GM18867 (cell line): Measurements from ENCODE around the gene ATP2B3.

Experiments used
- ATAC-seq: cut with Tn5 transposase; IDR thresholded peaks from one replicate; pipeline ENCODE4 v1.9.1; 2021; ENCODE audit warnings: mild to moderate bottlenecking, moderate library complexity; ENCODE audit not compliant: unreplicated experiment

ATP2B3 gene

GRCh38 chrX:153488231-153488914 is 29.1 kb upstream of the ATP2B3 start:
- no peak for ATAC-seq

GRCh38 chrX:153490217-153490930 is 27.1 kb upstream of the ATP2B3 start:
- no peak for ATAC-seq

GRCh38 chrX:153491351-153491914 is 26.0 kb upstream of the ATP2B3 start:
- no peak for ATAC-seq

GRCh38 chrX:153491918-153492317 is 25.5 kb upstream of the ATP2B3 start:
- no peak for ATAC-seq

GRCh38 chrX:153492543-153492942 is 24.9 kb upstream of the ATP2B3 start:
- ATAC-seq: no peak

GRCh38 chrX:153493085-153493484 is 24.4 kb upstream of the ATP2B3 start:
- ATAC-seq: no peak

- no peak for ATAC-seq
Measured at GRCh38 chrX:153494061-153494460, 23.4 kb upstream of the ATP2B3 start.

GRCh38 chrX:153494541-153495361 is 22.7 kb upstream of the ATP2B3 start, which contains the start of gene BGN:
BGN (plus strand) TSS chrX:153494980; CDS start chrX:153504632, 9,652 bp downstream.
- no peak for ATAC-seq

GRCh38 chrX:153495362-153495751 is 22.1 kb upstream of the ATP2B3 start:
- ATAC-seq: no peak

GRCh38 chrX:153495903-153496589 is 21.4 kb upstream of the ATP2B3 start:
- no peak for ATAC-seq

- ATAC-seq: no peak
Measured at GRCh38 chrX:153496590-153496959, 20.9 kb upstream of the ATP2B3 start.

GRCh38 chrX:153498453-153498852 is 19.0 kb upstream of the ATP2B3 start:
- ATAC-seq: no peak

GRCh38 chrX:153499341-153499740 is 18.1 kb upstream of the ATP2B3 start:
- ATAC-seq: no peak

- ATAC-seq: no peak
Measured at GRCh38 chrX:153499876-153500275, 17.6 kb upstream of the ATP2B3 start.

- ATAC-seq: no peak
Measured at GRCh38 chrX:153500676-153501280, 16.7 kb upstream of the ATP2B3 start.

GRCh38 chrX:153501530-153501929 is 15.9 kb upstream of the ATP2B3 start:
- ATAC-seq: no peak

GRCh38 chrX:153502131-153502530 is 15.3 kb upstream of the ATP2B3 start:
- no peak for ATAC-seq

GRCh38 chrX:153502796-153503195 is 14.6 kb upstream of the ATP2B3 start:
- no peak for ATAC-seq

GRCh38 chrX:153504445-153505016 is 12.9 kb upstream of the ATP2B3 start:
- no peak for ATAC-seq

GRCh38 chrX:153505361-153505760 is 12.1 kb upstream of the ATP2B3 start:
- ATAC-seq: no peak
